Stimulated activated CD8-positive, alpha-beta memory T cell treated with anti-CD3 and anti-CD28 coated beads, Interleukin-4, amount 100 ng/mL, for 24 hours (primary cell): ENCODE results near the gene NOS1AP.

Source experiments
- DNase-seq: peaks from one replicate; pipeline ENCODE4 v3.0.0-alpha.2; 2020; ENCODE audit warnings: low read depth

NOS1AP gene

GRCh38 chr1:162300057-162300917 is 230.8 kb downstream of the NOS1AP start:
- DNase-seq, result no peak

- DNase-seq, result no peak
These were observed 232.2 kb downstream of the NOS1AP start for GRCh38 chr1:162301696-162302095.

GRCh38 chr1:162302306-162303003 is 233.0 kb downstream of the NOS1AP start:
- DNase-seq, result no peak

GRCh38 chr1:162303004-162303344 is 233.5 kb downstream of the NOS1AP start:
- DNase-seq, result no peak

GRCh38 chr1:162304736-162305135 is 235.2 kb downstream of the NOS1AP start:
- no peak for DNase-seq

- no peak for DNase-seq
These were observed 236.5 kb downstream of the NOS1AP start for GRCh38 chr1:162305969-162306368.

GRCh38 chr1:162310337-162310736 is 240.8 kb downstream of the NOS1AP start:
- no peak for DNase-seq

GRCh38 chr1:162314206-162314605 is 244.7 kb downstream of the NOS1AP start:
- no peak for DNase-seq

- no peak for DNase-seq
These were observed 246.2 kb downstream of the NOS1AP start for GRCh38 chr1:162315673-162316072.

GRCh38 chr1:162316187-162316586 is 246.7 kb downstream of the NOS1AP start:
- no peak for DNase-seq

- DNase-seq, result no peak
These were observed 248.1 kb downstream of the NOS1AP start for GRCh38 chr1:162317621-162318020.

- DNase-seq, result no peak
These were observed 250.1 kb downstream of the NOS1AP start for GRCh38 chr1:162319493-162320175.

GRCh38 chr1:162321809-162322422 is 252.4 kb downstream of the NOS1AP start:
- DNase-seq, result no peak

GRCh38 chr1:162323023-162323422 is 253.5 kb downstream of the NOS1AP start:
- DNase-seq, result no peak

GRCh38 chr1:162324396-162324795 is 254.9 kb downstream of the NOS1AP start:
- no peak for DNase-seq

- DNase-seq, result no peak
These were observed 257.1 kb downstream of the NOS1AP start for GRCh38 chr1:162326559-162326958.

GRCh38 chr1:162327144-162327787 is 257.8 kb downstream of the NOS1AP start:
- no peak for DNase-seq

GRCh38 chr1:162327788-162328165 is 258.3 kb downstream of the NOS1AP start:
- DNase-seq, result no peak

- DNase-seq, result no peak
These were observed 259.0 kb downstream of the NOS1AP start for GRCh38 chr1:162328512-162328911.

GRCh38 chr1:162329826-162330225 is 260.3 kb downstream of the NOS1AP start:
- no peak for DNase-seq

- DNase-seq, result no peak
These were observed 264.5 kb downstream of the NOS1AP start for GRCh38 chr1:162333991-162334390.

GRCh38 chr1:162335126-162335525 is 265.6 kb downstream of the NOS1AP start:
- DNase-seq, result no peak
